ENCODE results near the gene SPATS1.

SPATS1 gene

GRCh38 chr6:44361947-44362346 is 19.5 kb downstream of the SPATS1 start:
- Histone ChIP-seq H3K27me3 (ENCODE audit: insufficient read depth, poor library complexity, severe bottlenecking) (no peaks in the 10 kb centered on the region), H3K4me3 (replicated peaks; ENCODE audit: insufficient read depth, low read length) (no peak overlapping the region), H3K27ac (replicated peaks) (no peak overlapping the region)
- TF ChIP-seq REST (IDR thresholded peaks at IDR 0.05; ENCODE audit: insufficient replicate concordance, low read depth) (no peak), CTCF (IDR thresholded peaks at IDR 0.05; ENCODE audit: insufficient read depth, low read length) (no peak), SPI1 (IDR thresholded peaks at IDR 0.05; ENCODE audit: borderline replicate concordance, low read depth) (no peak), GABPA (IDR thresholded peaks at IDR 0.05; ENCODE audit: low read depth) (no peak), POLR2AphosphoS5 (IDR thresholded peaks at IDR 0.05; ENCODE audit: low read depth) (no peak)
- DNase-seq (ENCODE audit: low read depth in 1 of 2, low spot score in 1 of 2): no peak

GRCh38 chr6:44363377-44363926 is 21.0 kb downstream of the SPATS1 start:
- TF ChIP-seq SPI1 (IDR thresholded peaks at IDR 0.05; ENCODE audit: borderline replicate concordance, low read depth) (no peak), GABPA (IDR thresholded peaks at IDR 0.05; ENCODE audit: low read depth) (no peak), REST (IDR thresholded peaks at IDR 0.05; ENCODE audit: insufficient replicate concordance, low read depth) (no peak), CTCF (IDR thresholded peaks at IDR 0.05; ENCODE audit: insufficient read depth, low read length) (no peak), POLR2AphosphoS5 (IDR thresholded peaks at IDR 0.05; ENCODE audit: low read depth) (no peak)
- H3K27ac ChIP-seq (replicated peaks): no peak overlapping the region
- DNase-seq (ENCODE audit: low read depth in 1 of 2, low spot score in 1 of 2): no peak
- H3K27me3 ChIP-seq (ENCODE audit: insufficient read depth, poor library complexity, severe bottlenecking): no peaks in the 10 kb centered on the region
- no peak overlapping the region for H3K4me3 ChIP-seq (replicated peaks; ENCODE audit: insufficient read depth, low read length)

GRCh38 chr6:44366781-44367180 is 24.3 kb downstream of the SPATS1 start:
- Histone ChIP-seq H3K27ac (replicated peaks) (no peak overlapping the region), H3K27me3 (ENCODE audit: insufficient read depth, poor library complexity, severe bottlenecking) (no peaks in the 10 kb centered on the region), H3K4me3 (replicated peaks; ENCODE audit: insufficient read depth, low read length) (no peak overlapping the region)
- DNase-seq (ENCODE audit: low read depth in 1 of 2, low spot score in 1 of 2): no peak
- TF ChIP-seq GABPA (IDR thresholded peaks at IDR 0.05; ENCODE audit: low read depth): no peak
- TF ChIP-seq POLR2AphosphoS5 (IDR thresholded peaks at IDR 0.05; ENCODE audit: low read depth): no peak
- TF ChIP-seq REST (IDR thresholded peaks at IDR 0.05; ENCODE audit: insufficient replicate concordance, low read depth): no peak
- no peak for TF ChIP-seq CTCF (IDR thresholded peaks at IDR 0.05; ENCODE audit: insufficient read depth, low read length)
- TF ChIP-seq SPI1 (IDR thresholded peaks at IDR 0.05; ENCODE audit: borderline replicate concordance, low read depth): no peak
